Measurements from ENCODE around the gene FILIP1L. TPM values are rescaled to one million over a fixed set of nuclear protein-coding genes. Genes with fewer than 3 reads are reported as not detected.
A peak's percentile ranks its signal among the peaks of the same experiment; 100 is the strongest.

Gene FILIP1L
- total and polyA plus RNA-seq, 2 of the 4 experiments (the other 2 are of a cell fraction): 11.5 to 19.9 TPM

GRCh38 chr3:99952306-99952705 is 162.0 kb downstream of the FILIP1L start:
- Histone ChIP-seq H3K18ac (ENCODE audit: low read depth, low read length) (no peak overlapping the region), H4K5ac (ENCODE audit: low read depth, low read length) (no peak overlapping the region), H3K9me3 (ENCODE audit: control insufficient read depth, insufficient read depth, low read length) (no peaks in the 10 kb centered on the region), H3K36me3 (ENCODE audit: control insufficient read depth, insufficient read depth, low read length) (no peaks in the 10 kb centered on the region), H4K20me1 (ENCODE audit: insufficient read depth, low read length) (no peaks in the 10 kb centered on the region), H3K4me1 (ENCODE audit: control insufficient read depth, insufficient read depth, low read length) (peaks cover 12% of the 10 kb centered on the region), H2BK5ac (ENCODE audit: low read depth, low read length, poor library complexity, severe bottlenecking) (peak overlapping the region; percentile 97), H2AK9ac (replicated peaks; ENCODE audit: low read depth, low read length, poor library complexity) (no peak overlapping the region), H3K4ac (ENCODE audit: low read depth, low read length) (peak overlapping the region; percentile 58; the same call in 1 of the 2 replicates), H2BK15ac (ENCODE audit: low read depth, low read length) (no peak overlapping the region), H3K27me3 (ENCODE audit: control insufficient read depth, insufficient read depth, low read length) (no peaks in the 10 kb centered on the region), H3K79me1 (ENCODE audit: low read depth in 1 of 2, low read length in 2 of 2) (peaks cover 10 to 27% of the 10 kb centered on the region in 2 experiments; a peak in 3 of 4 replicates), H2AK5ac (ENCODE audit: low read depth, low read length) (no peak overlapping the region), H3K4me2 (ENCODE audit: low read depth, low read length) (peak overlapping the region; percentile 27; the same call in 1 of the 2 replicates), H2BK20ac (ENCODE audit: low read depth, low read length) (0 out of 2 replicates have a peak overlapping the region, but pooled peaks have one; percentile 9), H3K27ac (ENCODE audit: insufficient read depth, low read length) (peak overlapping the region; percentile 66; the same call in 1 of the 2 replicates), H3K4me3 (ENCODE audit: insufficient read depth, low read depth, low read length) (no peak overlapping the region), H2AFZ (replicated peaks; ENCODE audit: low read length, poor library complexity) (no peak overlapping the region), H4K91ac (ENCODE audit: insufficient read depth, low read depth, low read length) (no peak overlapping the region), H3K9ac (ENCODE audit: low read depth, low read length) (no peak overlapping the region), H2BK120ac (ENCODE audit: low read depth, low read length) (peak overlapping the region; percentile 23; the same call in 1 of the 2 replicates), H3K14ac (replicated peaks; ENCODE audit: low read depth, low read length) (no peak overlapping the region), H3K23ac (ENCODE audit: low read depth, low read length) (no peak overlapping the region), H3K9me1 (ENCODE audit: insufficient read depth, low read length) (peaks cover 18% of the 10 kb centered on the region), H4K8ac (ENCODE audit: low read depth in 2 of 2, low read length in 2 of 2) (peak overlapping the region in 1 of 2 experiments; percentile 36; a peak in 1 of 4 replicates), H3K56ac (ENCODE audit: extremely low read depth, insufficient read depth, low read length) (peak overlapping the region; percentile 48; the same call in 1 of the 2 replicates)
- TF ChIP-seq USF2 (IDR thresholded peaks at IDR 0.05; ENCODE audit: low read depth, low read length) (no peak), FOS (IDR thresholded peaks at IDR 0.05; ENCODE audit: low read depth, low read length) (peak; percentile 60), BHLHE40 (IDR thresholded peaks at IDR 0.05; ENCODE audit: low read depth, low read length) (no peak), RFX5 (IDR thresholded peaks at IDR 0.05; ENCODE audit: low read depth, low read length) (no peak), SMC3 (IDR thresholded peaks at IDR 0.05; ENCODE audit: low read depth, low read length) (0 out of 2 replicates have a peak, but pooled peaks have one; percentile 5), RAD21 (IDR thresholded peaks at IDR 0.05; ENCODE audit: low read length) (no peak), CHD1 (IDR thresholded peaks at IDR 0.05; ENCODE audit: low read depth, low read length) (no peak), NFE2L2 (IDR thresholded peaks at IDR 0.05; ENCODE audit: low read depth, low read length) (0 out of 2 replicates have a peak, but pooled peaks have one; percentile 18)
- no CpG with 5 or more reads among the region's 1 CpG for WGBS, 2 experiments (ENCODE audit: extremely low coverage in 2 of 2, insufficient read length in 1 of 2)
- DNase-seq: peak; percentile 86
- intact Hi-C loops (cut with micrococcal nuclease) (loop anchor here (5.0 kb wide), 2 partner anchors 50 to 90 kb away; no protein-coding TSS in a partner anchor), dilution Hi-C loops (cut with HindIII; ENCODE audit: low sequenced_read_pairs, unreplicated experiment) (no loop called here), in situ Hi-C loops (cut with MboI; ENCODE audit: low sequenced_read_pairs) (loop anchor here (25.0 kb wide), 1 partner anchor 110 kb away; no protein-coding TSS in a partner anchor)
- peak; percentile 83 for ATAC-seq (ENCODE audit: low read depth)
- ChIA-PET POLR2A (ENCODE audit: unreplicated experiment) (no interaction called here), CTCF (interaction anchor here (0.5 kb wide), 1 partner anchor 1189 kb away, joined by 4 read pairs; no protein-coding TSS in a partner anchor)
- BruUV-seq (replicated peaks): no TSS peak

All from IMR-90 (cell line).